Psoas muscle (tissue), 8 donors: ENCODE measurements around the gene IRX6. TPM values are rescaled to one million over a fixed set of nuclear protein-coding genes. Genes with fewer than 3 reads are reported as not detected.

Experiments
- ATAC-seq, 4 donors: fragments of 200-7000 bp; cut with Tn5 transposase; one replicate each; pipeline ENCODE4 v1.9.1; 2020; ENCODE audit warnings: moderate library complexity in 3 of 4, mild to moderate bottlenecking in 2 of 4
- DNase-seq, 2 donors: peaks; one replicate each; pipeline ENCODE4 v3.0.0-alpha.2; 2020
- H3K27ac ChIP-seq: fragments of 200-600 bp; one replicate; pipeline ENCODE4 v1.8.0; 2022
- H3K27me3 ChIP-seq, 3 donors: fragments of 200-600 bp in 1 of 3; one replicate each; pipeline versions ENCODE4 v1.6.1 to v1.8.0; 2013 to 2022; ENCODE audit warnings: low read length in 2 of 3, mild to moderate bottlenecking in 2 of 3, moderate library complexity in 1 of 3; ENCODE audit not compliant: insufficient read depth in 3 of 3
- H3K36me3 ChIP-seq, 2 donors: fragments of 200-600 bp in 1 of 2; one replicate each; pipeline versions ENCODE4 v1.6.1 to v1.8.0; 2013 to 2022; ENCODE audit warnings: low read depth in 1 of 2, mild to moderate bottlenecking in 1 of 2, moderate library complexity in 1 of 2; ENCODE audit not compliant: insufficient read depth in 1 of 2
- H3K4me1 ChIP-seq: fragments of 200-600 bp; one replicate; pipeline ENCODE4 v1.8.0; 2022
- H3K4me3 ChIP-seq: fragments of 200-600 bp; one replicate; pipeline ENCODE4 v1.8.0; 2022; ENCODE audit warnings: mild to moderate bottlenecking
- H3K9me3 ChIP-seq: fragments of 200-600 bp; one replicate; pipeline ENCODE4 v1.8.0; 2022
- CTCF ChIP-seq: fragments of 200-600 bp; IDR thresholded peaks from one replicate; pipeline ENCODE4 v1.8.0; 2022; ENCODE audit warnings: antibody characterized with exemption
- WGBS, 3 donors: extraction: QIAGEN DNeasy Blood & Tissue Kit; methylation state at CpG; one replicate each; pipeline versions ENCODE4 v1.1.6 to v1.1.7; 2013; 5-methylcytosine and 5-hydroxymethylcytosine counted together
- intact Hi-C, 2 donors: fragments of 100-400 bp; cut with DNase I; formaldehyde crosslinking; loops; one replicate each; pipeline versions ENCODE4 v1.11.0 to v1.14.2; 2022
- polyA plus RNA-seq, 3 donors: library from polyadenylated mRNA; stranded (reverse); fragments of 200-250 nt; gene quantifications; one replicate each; pipeline ENCODE4 v1.2.3, GENCODE V29; 2013
- total RNA-seq, 4 donors: library from RNA; stranded (reverse); fragmentation: NEBNext Ultra II Directional in 2 of 4; extraction: Animal tissue kit (Norgen Biotek cat#: 25700) in 2 of 4; gene quantifications; one replicate each; pipeline versions ENCODE4 v1.2.1 to v1.2.4, GENCODE V29; 2021 to 2023
- donor health status: healthy with polysubstance abuse.
- donor health status: DM: no; HTN: no; CAD: no; lungs with moderate emphysema.
- donor health status: Bipolar disorder and iron deficiency.
- donor health status: healthy.
- donor health status: DM: yes; HTN: yes; CAD: no.
- donor health status: DM: no; HTN: no; CAD: no.
- donor health status: DM: no; HTN: no; CAD: no.
- donor health status: DM: yes; HTN: yes; CAD: no.

The IRX6 gene
- total and polyA plus RNA-seq, 7 donors: 0.32 to 6.1 (median 1.0) TPM

- Histone ChIP-seq H3K4me1 (peaks cover 6% of the 10 kb centered on the region), H3K36me3 (no peaks in the 10 kb centered on the region), H3K27me3 (peaks cover 0 to 3% (median 0%) of the 10 kb centered on the region in 3 donors), H3K9me3 (no peaks in the 10 kb centered on the region), H3K4me3 (no peak overlapping the region), H3K27ac (no peak overlapping the region)
- TF ChIP-seq CTCF: no peak
- ATAC-seq (no peak), DNase-seq (no peak)
- intact Hi-C loops: no loop called here
- WGBS, 3 donors: 33 to 38% (median 35%) methylated on average over 4 of the region's 4 CpGs
Observed at GRCh38 chr16:55367866-55368603, 44.0 kb downstream of the IRX6 start.

DNA sequence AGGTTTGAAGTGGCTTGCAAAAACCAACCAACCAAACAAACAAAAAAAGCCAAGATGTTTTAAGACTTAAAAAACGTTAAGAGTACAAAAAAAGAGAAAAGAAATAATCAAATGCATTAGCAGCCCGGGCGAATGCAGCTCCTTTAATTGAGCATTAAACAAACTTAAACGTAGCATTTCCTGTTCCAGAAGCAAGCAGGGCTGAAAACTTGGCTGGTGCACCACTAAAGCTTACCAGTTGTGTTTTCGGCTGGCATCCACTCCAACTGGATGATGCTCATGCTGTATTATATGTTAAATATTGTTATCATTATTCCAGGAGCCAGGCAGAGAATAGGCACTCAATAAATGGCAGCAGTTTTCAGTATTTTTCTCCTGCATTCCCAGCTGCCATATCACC is 45.1 kb downstream of the IRX6 start:
- no peak overlapping the region for H3K27ac ChIP-seq
- ATAC-seq (no peak), DNase-seq (no peak)
- no peaks in the 10 kb centered on the region for H3K9me3 ChIP-seq
- H3K4me3 ChIP-seq: no peak overlapping the region
- peaks cover 6% of the 10 kb centered on the region for H3K4me1 ChIP-seq
- intact Hi-C loops: no loop called here
- WGBS, 3 donors: 34 to 47% (median 44%) methylated on average over 5 of the region's 5 CpGs
- no peak for TF ChIP-seq CTCF
- no peaks in the 10 kb centered on the region for H3K36me3 ChIP-seq
- peaks cover 0 to 3% (median 0%) of the 10 kb centered on the region in 3 donors for H3K27me3 ChIP-seq

DNA sequence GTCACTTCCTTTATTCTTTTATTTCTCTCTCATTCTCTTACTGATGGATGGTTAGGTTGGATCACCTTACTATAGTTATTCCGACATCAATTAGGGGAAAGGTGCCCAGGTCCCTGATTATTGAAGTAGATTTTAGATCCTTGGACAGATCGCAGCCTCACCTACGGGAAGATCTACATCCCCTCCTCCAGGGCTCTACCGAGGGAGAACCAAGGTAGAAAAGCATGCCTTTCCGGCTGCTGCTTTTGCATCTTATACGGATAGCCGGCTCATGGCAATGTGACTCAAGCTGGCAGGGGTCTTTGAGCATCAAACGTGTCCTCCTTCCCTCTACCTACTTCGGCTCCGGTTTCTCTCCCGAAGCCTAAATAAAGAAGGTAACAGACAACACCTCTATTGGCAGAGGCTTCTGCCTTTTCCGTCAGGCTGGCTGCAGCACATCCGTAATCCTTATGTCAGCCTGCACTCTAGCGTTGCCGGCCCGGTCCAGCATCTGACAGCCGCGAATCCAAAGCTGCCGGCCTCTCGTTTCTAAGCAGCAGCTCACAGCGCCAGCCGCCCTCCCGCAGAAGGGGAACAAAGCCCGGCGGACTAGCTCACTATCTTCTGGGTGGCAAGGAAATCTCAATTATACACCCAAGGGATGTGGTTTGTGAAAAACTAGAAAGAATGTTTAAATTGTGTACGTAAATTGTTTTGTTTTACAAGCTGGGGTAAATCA is 46.9 kb downstream of the IRX6 start:
- peaks cover 0 to 3% (median 0%) of the 10 kb centered on the region in 3 donors for H3K27me3 ChIP-seq
- TF ChIP-seq CTCF: peak; percentile 60
- no peak overlapping the region for H3K4me3 ChIP-seq
- intact Hi-C loops: loop anchor here in 1 of 2 donors (2.0 to 10.0 kb wide), 5 partner anchors 250 to 1556 kb away; no protein-coding TSS in a partner anchor
- DNase-seq: peak; percentile 65 to 81
- peak; percentile 83 to 90 (median 87) for ATAC-seq
- no peaks in the 10 kb centered on the region for H3K36me3 ChIP-seq
- 21 to 33% (median 31%) methylated on average over 26 of the region's 26 CpGs for WGBS, 3 donors
- H3K27ac ChIP-seq: no peak overlapping the region
- peaks cover 6% of the 10 kb centered on the region for H3K4me1 ChIP-seq
- no peaks in the 10 kb centered on the region for H3K9me3 ChIP-seq

DNA sequence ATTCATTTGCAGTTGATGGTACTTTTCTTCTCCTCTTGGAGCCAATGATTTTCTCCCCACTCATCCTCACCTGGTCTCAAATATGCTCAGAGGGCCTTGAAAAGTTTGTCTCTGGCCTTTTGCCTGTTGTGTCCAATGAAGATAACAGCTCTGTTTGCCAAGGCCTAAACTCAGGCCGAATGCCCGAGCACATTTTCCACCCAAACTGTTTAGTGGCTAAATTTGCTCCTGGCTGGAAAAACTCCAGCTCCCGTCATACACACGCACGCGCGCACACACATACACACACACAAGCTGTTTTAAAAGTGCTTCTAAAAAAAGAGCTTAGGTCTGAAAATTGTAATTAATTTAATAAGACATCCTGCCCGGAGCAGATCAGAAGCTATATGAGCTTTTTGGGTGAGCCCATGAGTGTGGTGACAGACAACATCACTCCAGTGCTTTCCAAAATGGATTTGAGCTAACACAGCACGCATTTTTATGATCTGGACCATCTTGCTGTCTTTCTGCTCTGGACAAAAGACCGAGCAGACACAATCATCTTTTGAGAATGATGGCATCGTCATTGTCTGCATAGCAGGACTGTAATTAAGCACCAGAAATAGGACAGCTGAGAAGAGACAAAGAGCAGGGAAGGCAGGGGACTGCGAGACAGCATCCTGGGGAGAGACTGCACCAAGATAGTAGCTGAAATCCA is 48.9 kb downstream of the IRX6 start:
- no peaks in the 10 kb centered on the region for H3K4me1 ChIP-seq
- no peaks in the 10 kb centered on the region for H3K36me3 ChIP-seq
- WGBS, 3 donors: 47 to 51% (median 48%) methylated on average over 12 of the region's 12 CpGs
- no peak overlapping the region for H3K4me3 ChIP-seq
- peaks cover 0 to 3% (median 0%) of the 10 kb centered on the region in 3 donors for H3K27me3 ChIP-seq
- intact Hi-C loops: loop anchor here in 1 of 2 donors (5.0 to 10.0 kb wide), 3 partner anchors 338 to 1554 kb away; no protein-coding TSS in a partner anchor
- TF ChIP-seq CTCF: no peak
- DNase-seq: no peak
- no peak overlapping the region for H3K27ac ChIP-seq
- H3K9me3 ChIP-seq: no peaks in the 10 kb centered on the region
- peak in 2 of 4 donors; percentile 66 to 67 for ATAC-seq
